ENCODE measurements around the gene BMF.

- TF ChIP-seq CTCF (IDR thresholded peaks at IDR 0.05; ENCODE audit: extremely low read depth in 1 of 2, insufficient read depth in 1 of 2, low read depth in 1 of 2, low read length in 2 of 2) (no peak), MAX (IDR thresholded peaks at IDR 0.05; ENCODE audit: insufficient read depth, insufficient read length) (no peak), POLR2A (IDR thresholded peaks at IDR 0.05; ENCODE audit: low read depth, low read length) (no peak), JUN (IDR thresholded peaks at IDR 0.05; ENCODE audit: borderline replicate concordance, insufficient read depth, insufficient read length, low read depth) (no peak), EZH2 (IDR thresholded peaks at IDR 0.05; ENCODE audit: borderline replicate concordance, low read depth, low read length, severe bottlenecking) (no peak), POLR2AphosphoS5 (IDR thresholded peaks at IDR 0.05; ENCODE audit: insufficient read depth, low read depth, low read length) (no peak)
Observed at GRCh38 chr15:40100947-40101905, 7.5 kb downstream of the BMF start.

Data from endothelial cell of umbilical vein (primary cell).